Mesendoderm (in vitro differentiated cells): ENCODE results near the gene USP13.

Source experiments
- DNase-seq: peaks from one replicate; pipeline ENCODE4 v3.0.0; 2013
- H2AK5ac ChIP-seq: 2 replicates; pipeline ENCODE4 v1.6.1; 2013; ENCODE audit warnings: low read length, inconsistent platforms
- H2BK120ac ChIP-seq: 2 replicates; pipeline ENCODE4 v1.6.1; 2013; ENCODE audit warnings: low read depth, mild to moderate bottlenecking, low read length, moderate library complexity, mixed read lengths
- H2BK15ac ChIP-seq: replicated peaks from 2 replicates; pipeline ENCODE4 v1.6.1; 2013; ENCODE audit warnings: low read depth, mild to moderate bottlenecking, moderate library complexity
- H2BK5ac ChIP-seq: 2 replicates; pipeline ENCODE4 v1.6.1; 2013; ENCODE audit warnings: low read length, inconsistent platforms
- H3K18ac ChIP-seq: 2 replicates; pipeline ENCODE4 v1.6.1; 2013; ENCODE audit warnings: mild to moderate bottlenecking, low read length, mixed read lengths
- H3K23ac ChIP-seq: one replicate; pipeline ENCODE4 v1.6.1; 2013; ENCODE audit warnings: low read length
- H3K27ac ChIP-seq: 2 replicates; pipeline ENCODE4 v1.5.1; 2013; ENCODE audit warnings: low read depth, mild to moderate bottlenecking, inconsistent platforms, low read length, moderate library complexity
- H3K27me3 ChIP-seq: 2 replicates; pipeline ENCODE4 v1.6.1; 2013; ENCODE audit warnings: low read length, control low read depth, mild to moderate bottlenecking, inconsistent platforms; ENCODE audit not compliant: insufficient read depth, poor library complexity
- H3K36me3 ChIP-seq: 2 replicates; pipeline ENCODE4 v1.6.1; 2013; ENCODE audit warnings: low read length, inconsistent platforms; ENCODE audit not compliant: control insufficient read depth, insufficient read depth
- H3K4ac ChIP-seq: one replicate; pipeline ENCODE4 v1.6.1; 2013; ENCODE audit warnings: low read depth, mild to moderate bottlenecking, low read length, moderate library complexity
- H3K4me1 ChIP-seq: 2 replicates; pipeline ENCODE4 v1.6.1; 2013; ENCODE audit warnings: low read depth, low read length, inconsistent platforms; ENCODE audit not compliant: control insufficient read depth
- H3K4me2 ChIP-seq: 2 replicates; pipeline ENCODE4 v1.6.1; 2013; ENCODE audit warnings: low read length
- H3K4me3 ChIP-seq: 2 replicates; pipeline ENCODE4 v1.5.1; 2013; ENCODE audit warnings: mild to moderate bottlenecking, low read length
- H3K56ac ChIP-seq: one replicate; pipeline ENCODE4 v1.6.1; 2013; ENCODE audit warnings: low read length
- H3K79me1 ChIP-seq: 2 replicates; pipeline ENCODE4 v1.6.1; 2013; ENCODE audit warnings: low read length, inconsistent platforms
- H3K79me2 ChIP-seq: 2 replicates; pipeline ENCODE4 v1.6.1; 2013; ENCODE audit warnings: mild to moderate bottlenecking, low read length; ENCODE audit not compliant: control insufficient read depth, insufficient read depth
- H3K9ac ChIP-seq: 2 replicates; pipeline ENCODE4 v1.6.1; 2013; ENCODE audit warnings: low read length, inconsistent platforms
- H4K5ac ChIP-seq: one replicate; pipeline ENCODE4 v1.6.1; 2013; ENCODE audit warnings: low read length
- H4K8ac ChIP-seq: one replicate; pipeline ENCODE4 v1.6.1; 2013; ENCODE audit warnings: low read depth, mild to moderate bottlenecking, control low read depth, low read length, moderate library complexity
- WGBS: extraction: QIAGEN DNeasy Blood & Tissue Kit; methylation state at CpG from one replicate; pipeline ENCODE4 v1.1.7; 2013; ENCODE audit warnings: low lambda C conversion rate, missing lambda C conversion rate; ENCODE audit not compliant: insufficient coverage; ENCODE audit errors: extremely low coverage; 5-methylcytosine and 5-hydroxymethylcytosine counted together

The USP13 gene

DNA sequence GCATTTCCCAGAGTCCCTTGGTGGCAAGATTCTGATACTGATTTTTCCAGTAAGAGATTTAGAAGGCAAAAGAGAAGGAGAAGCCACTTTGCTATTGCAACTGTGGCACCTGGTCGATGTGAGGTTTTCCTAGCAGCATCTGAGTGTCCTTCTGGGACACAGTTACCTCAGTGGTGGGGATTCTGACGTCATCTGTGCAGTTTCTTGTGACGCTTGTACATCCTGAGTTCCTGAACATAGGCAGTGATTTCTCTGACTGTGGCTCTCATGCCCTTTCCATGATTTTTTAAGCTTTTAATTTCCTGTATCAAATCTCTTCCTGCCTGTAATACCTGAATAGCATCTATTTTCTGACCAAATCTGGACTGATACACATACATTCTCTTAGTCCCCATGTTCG, 8.9 kb downstream of the USP13 start:
- peaks cover 44% of the 10 kb centered on the region for H3K79me1 ChIP-seq
- H3K18ac ChIP-seq: no peak overlapping the region
- H2BK120ac ChIP-seq: no peak overlapping the region
- H3K36me3 ChIP-seq: no peaks in the 10 kb centered on the region
- no peak overlapping the region for H3K23ac ChIP-seq
- H2BK15ac ChIP-seq: no peak overlapping the region
- H3K4me3 ChIP-seq: no peak overlapping the region
- no peak overlapping the region for H3K4me2 ChIP-seq
- H3K27me3 ChIP-seq: no peaks in the 10 kb centered on the region
- no peak overlapping the region for H3K27ac ChIP-seq
- no peak overlapping the region for H3K56ac ChIP-seq
- no peak overlapping the region for H3K9ac ChIP-seq
- H4K8ac ChIP-seq: no peak overlapping the region
- no peak for DNase-seq
- no peak overlapping the region for H4K5ac ChIP-seq
- peaks cover 3% of the 10 kb centered on the region for H3K4me1 ChIP-seq
- H3K4ac ChIP-seq: no peak overlapping the region
- H2BK5ac ChIP-seq: no peak overlapping the region
- WGBS: no CpG with 5 or more reads among the region's 4 CpGs
- peaks cover 49% of the 10 kb centered on the region for H3K79me2 ChIP-seq
- H2AK5ac ChIP-seq: no peak overlapping the region

- H3K4me2 ChIP-seq: no peak overlapping the region
- WGBS: no CpG with 5 or more reads among the region's 1 CpG
- H3K36me3 ChIP-seq: no peaks in the 10 kb centered on the region
- DNase-seq: no peak
- H4K8ac ChIP-seq: no peak overlapping the region
- H3K18ac ChIP-seq: no peak overlapping the region
- H2AK5ac ChIP-seq: no peak overlapping the region
- no peak overlapping the region for H3K4ac ChIP-seq
- no peak overlapping the region for H4K5ac ChIP-seq
- H3K79me1 ChIP-seq: peaks cover 47% of the 10 kb centered on the region
- H3K4me3 ChIP-seq: no peak overlapping the region
- no peaks in the 10 kb centered on the region for H3K27me3 ChIP-seq
- H3K79me2 ChIP-seq: peaks cover 55% of the 10 kb centered on the region
- H3K23ac ChIP-seq: no peak overlapping the region
- no peak overlapping the region for H3K9ac ChIP-seq
- H3K56ac ChIP-seq: no peak overlapping the region
- H3K27ac ChIP-seq: no peak overlapping the region
- no peak overlapping the region for H2BK5ac ChIP-seq
- H2BK15ac ChIP-seq: no peak overlapping the region
- H2BK120ac ChIP-seq: no peak overlapping the region
- H3K4me1 ChIP-seq: peaks cover 4% of the 10 kb centered on the region
Measured at GRCh38 chr3:179663093-179663492, 10.3 kb downstream of the USP13 start.

- Histone ChIP-seq H3K4me1 (peaks cover 4% of the 10 kb centered on the region), H3K79me1 (peaks cover 41% of the 10 kb centered on the region), H3K18ac (no peak overlapping the region), H4K8ac (no peak overlapping the region), H3K4me2 (no peak overlapping the region), H2BK15ac (no peak overlapping the region), H3K27ac (no peak overlapping the region), H3K56ac (no peak overlapping the region), H2AK5ac (no peak overlapping the region), H3K9ac (no peak overlapping the region), H2BK5ac (no peak overlapping the region), H4K5ac (no peak overlapping the region), H3K79me2 (peaks cover 53% of the 10 kb centered on the region), H3K27me3 (no peaks in the 10 kb centered on the region), H3K4ac (no peak overlapping the region), H2BK120ac (no peak overlapping the region), H3K36me3 (no peaks in the 10 kb centered on the region), H3K23ac (no peak overlapping the region), H3K4me3 (no peak overlapping the region)
- DNase-seq: no peak
- no CpG with 5 or more reads among the region's 1 CpG for WGBS
Measured at GRCh38 chr3:179666030-179666429, 13.2 kb downstream of the USP13 start.

DNA sequence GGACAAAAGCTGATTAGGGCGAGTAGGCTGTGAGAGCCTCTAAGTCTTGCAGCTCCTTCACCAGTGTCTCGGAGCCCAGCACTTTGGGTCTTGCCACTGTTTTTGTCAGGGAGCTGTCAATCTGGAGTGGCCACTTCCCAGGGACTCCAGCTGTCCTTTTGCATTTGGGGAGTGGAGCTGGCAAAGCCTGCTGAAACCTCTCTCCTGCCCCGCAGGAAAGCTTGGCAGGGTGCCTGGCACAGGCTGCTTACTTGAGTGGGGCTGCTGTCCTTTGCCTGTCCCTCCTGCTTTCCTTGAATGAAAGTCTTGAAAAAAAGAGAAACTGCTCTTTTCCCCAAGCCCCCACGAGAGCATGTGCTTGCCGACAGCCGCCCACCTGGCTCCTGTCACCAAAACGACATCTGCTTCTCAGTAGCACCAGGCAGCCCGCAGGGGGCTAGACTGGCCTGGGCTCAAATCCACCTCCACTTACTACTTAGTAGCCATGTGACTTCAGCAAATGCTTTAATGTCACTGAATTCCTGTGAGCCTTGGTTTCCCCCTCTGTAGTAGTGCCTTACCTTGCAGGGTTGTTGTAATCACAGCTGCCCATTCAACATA, 13.7 kb downstream of the USP13 start:
- H2AK5ac ChIP-seq: no peak overlapping the region
- no peak overlapping the region for H3K4me3 ChIP-seq
- no CpG with 5 or more reads among the region's 8 CpGs for WGBS
- H3K23ac ChIP-seq: no peak overlapping the region
- peaks cover 4% of the 10 kb centered on the region for H3K4me1 ChIP-seq
- no peak overlapping the region for H3K4ac ChIP-seq
- no peaks in the 10 kb centered on the region for H3K36me3 ChIP-seq
- no peak overlapping the region for H4K5ac ChIP-seq
- H3K27me3 ChIP-seq: no peaks in the 10 kb centered on the region
- H3K79me2 ChIP-seq: peaks cover 51% of the 10 kb centered on the region
- no peak overlapping the region for H3K9ac ChIP-seq
- no peak overlapping the region for H3K4me2 ChIP-seq
- H2BK15ac ChIP-seq: no peak overlapping the region
- peaks cover 38% of the 10 kb centered on the region for H3K79me1 ChIP-seq
- H4K8ac ChIP-seq: no peak overlapping the region
- peak; percentile 42 for DNase-seq
- no peak overlapping the region for H2BK5ac ChIP-seq
- no peak overlapping the region for H3K27ac ChIP-seq
- H3K56ac ChIP-seq: no peak overlapping the region
- H3K18ac ChIP-seq: no peak overlapping the region
- H2BK120ac ChIP-seq: no peak overlapping the region

DNA sequence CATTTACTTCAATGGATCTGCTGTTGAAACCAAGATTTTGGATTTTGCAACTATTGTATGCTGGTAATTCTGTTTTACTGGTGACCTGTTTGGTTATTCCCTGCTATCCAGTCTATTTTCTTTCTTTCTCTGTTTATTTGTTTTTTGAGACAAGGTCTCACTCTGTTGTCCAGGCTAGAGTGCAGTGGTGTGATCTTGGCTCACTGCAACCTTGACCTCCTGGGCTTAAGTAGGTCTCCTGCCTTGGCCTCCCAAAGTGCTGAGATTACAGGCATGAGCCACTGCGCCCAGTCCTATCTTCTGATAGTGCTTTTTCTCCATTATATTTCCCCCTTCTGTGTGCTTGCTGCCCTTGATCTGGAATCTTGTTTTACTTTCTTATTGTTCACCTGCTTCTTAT, 15.6 kb downstream of the USP13 start:
- no peak overlapping the region for H2BK120ac ChIP-seq
- peaks cover 4% of the 10 kb centered on the region for H3K4me1 ChIP-seq
- H4K8ac ChIP-seq: no peak overlapping the region
- H3K23ac ChIP-seq: no peak overlapping the region
- H3K4me3 ChIP-seq: no peak overlapping the region
- H3K27me3 ChIP-seq: no peaks in the 10 kb centered on the region
- no peak overlapping the region for H3K27ac ChIP-seq
- no peak for DNase-seq
- H3K4me2 ChIP-seq: no peak overlapping the region
- H2BK15ac ChIP-seq: no peak overlapping the region
- WGBS: no CpG with 5 or more reads among the region's 1 CpG
- H3K36me3 ChIP-seq: no peaks in the 10 kb centered on the region
- H3K18ac ChIP-seq: no peak overlapping the region
- no peak overlapping the region for H2BK5ac ChIP-seq
- peaks cover 40% of the 10 kb centered on the region for H3K79me2 ChIP-seq
- H4K5ac ChIP-seq: no peak overlapping the region
- H3K56ac ChIP-seq: no peak overlapping the region
- no peak overlapping the region for H2AK5ac ChIP-seq
- H3K9ac ChIP-seq: no peak overlapping the region
- peaks cover 32% of the 10 kb centered on the region for H3K79me1 ChIP-seq
- H3K4ac ChIP-seq: no peak overlapping the region

DNA sequence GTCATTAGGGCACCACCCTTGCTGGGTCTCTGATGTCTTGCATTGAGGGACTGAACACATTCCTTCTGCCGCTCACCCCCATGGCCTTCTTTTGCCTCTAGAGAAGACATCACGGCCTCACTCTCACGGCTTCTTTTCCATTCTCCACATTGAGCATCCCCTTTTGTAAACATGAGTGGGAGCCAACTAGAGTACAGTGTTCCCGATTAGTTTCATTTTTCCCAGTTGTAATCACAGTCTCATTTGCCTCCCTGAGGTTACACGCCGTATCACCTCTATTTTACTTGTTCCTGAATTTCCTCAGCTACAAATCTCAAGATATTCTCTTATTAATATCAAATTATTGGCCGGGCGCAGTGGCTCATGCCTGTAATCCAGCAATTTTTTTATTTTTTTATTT, 17.5 kb downstream of the USP13 start:
- no peak overlapping the region for H3K18ac ChIP-seq
- H3K23ac ChIP-seq: no peak overlapping the region
- H2BK15ac ChIP-seq: no peak overlapping the region
- H3K4me3 ChIP-seq: no peak overlapping the region
- H2AK5ac ChIP-seq: no peak overlapping the region
- H3K27me3 ChIP-seq: no peaks in the 10 kb centered on the region
- H2BK5ac ChIP-seq: no peak overlapping the region
- peaks cover 24% of the 10 kb centered on the region for H3K79me1 ChIP-seq
- peaks cover 31% of the 10 kb centered on the region for H3K79me2 ChIP-seq
- no peak for DNase-seq
- H3K4me1 ChIP-seq: peaks cover 4% of the 10 kb centered on the region
- H3K4ac ChIP-seq: no peak overlapping the region
- no peak overlapping the region for H4K5ac ChIP-seq
- H4K8ac ChIP-seq: no peak overlapping the region
- no peak overlapping the region for H2BK120ac ChIP-seq
- no peak overlapping the region for H3K56ac ChIP-seq
- no peak overlapping the region for H3K9ac ChIP-seq
- WGBS: no CpG with 5 or more reads among the region's 8 CpGs
- H3K4me2 ChIP-seq: no peak overlapping the region
- no peak overlapping the region for H3K27ac ChIP-seq
- no peaks in the 10 kb centered on the region for H3K36me3 ChIP-seq
